T-helper 1 cell (primary cell): Measurements from ENCODE around the gene HTR1D.
A peak's percentile ranks its signal among the peaks of the same experiment; 100 is the strongest.
"Not testable (repeated sequence)": the region's sequence is repeated elsewhere in the genome, so short reads cannot be mapped to it uniquely, and the experiment has no call there.

ENCODE experiments used
- DNase-seq, 5 donors: peaks; one replicate each; pipeline ENCODE4 v3.0.0-alpha.2; 2012 to 2020

Gene HTR1D

GRCh38 chr1:23215751-23216449, 1.4 kb downstream of the HTR1D start:
- DNase-seq: no peak

GRCh38 chr1:23215291-23215690, 2.0 kb downstream of the HTR1D start:
- DNase-seq: no peak

- no peak for DNase-seq
Measured at GRCh38 chr1:23214640-23215039, 2.7 kb downstream of the HTR1D start.

- DNase-seq: no peak
Measured at GRCh38 chr1:23211955-23212354, 5.3 kb downstream of the HTR1D start.

- DNase-seq: no peak
Measured at GRCh38 chr1:23210963-23211362, 6.3 kb downstream of the HTR1D start.

GRCh38 chr1:23210351-23210785, 6.9 kb downstream of the HTR1D start:
- DNase-seq: no peak

- no peak for DNase-seq
Measured at GRCh38 chr1:23209770-23210169, 7.5 kb downstream of the HTR1D start.

- DNase-seq: no peak
Measured at GRCh38 chr1:23208527-23208926, 8.8 kb downstream of the HTR1D start.

- not testable (repeated sequence) for DNase-seq
Measured at GRCh38 chr1:23207733-23208132, 9.6 kb downstream of the HTR1D start.

GRCh38 chr1:23202263-23202749, 15.0 kb downstream of the HTR1D start:
- DNase-seq: no peak

GRCh38 chr1:23200883-23201282, 16.4 kb downstream of the HTR1D start:
- DNase-seq: no peak

- no peak for DNase-seq
Measured at GRCh38 chr1:23198373-23198772, 18.9 kb downstream of the HTR1D start.

GRCh38 chr1:23196627-23197328, 20.5 kb downstream of the HTR1D start:
- DNase-seq: no peak

GRCh38 chr1:23194119-23194984, 22.9 kb downstream of the HTR1D start:
- no peak for DNase-seq

- no peak for DNase-seq
Measured at GRCh38 chr1:23193391-23194118, 23.7 kb downstream of the HTR1D start.

- no peak for DNase-seq
Measured at GRCh38 chr1:23191199-23191598, 26.1 kb downstream of the HTR1D start.

- DNase-seq: not testable (repeated sequence)
Measured at GRCh38 chr1:23188936-23189452, 28.3 kb downstream of the HTR1D start.

GRCh38 chr1:23188434-23188884, 28.8 kb downstream of the HTR1D start:
- no peak for DNase-seq

GRCh38 chr1:23187637-23188036, 29.7 kb downstream of the HTR1D start:
- no peak for DNase-seq

GRCh38 chr1:23185381-23185780, 31.9 kb downstream of the HTR1D start:
- DNase-seq: no peak

GRCh38 chr1:23184212-23184934, 32.9 kb downstream of the HTR1D start:
- DNase-seq: peak in 4 of 5 donors; percentile 12 to 37 (median 22)
